SU-DHL-6 (cell line): ENCODE measurements around the gene GAGE12G.
"Not testable (repeated sequence)": the region's sequence is repeated elsewhere in the genome, so short reads cannot be mapped to it uniquely, and the experiment has no call there.

Source experiments
- CTCF ChIP-seq: fragments of 200-600 bp; sonication (generic); IDR thresholded peaks from one replicate; pipeline ENCODE4 v1.5.1; 2017; ENCODE audit warnings: antibody characterized with exemption, mild to moderate bottlenecking, low read length, moderate library complexity; ENCODE audit not compliant: insufficient read depth, poor library complexity, severe bottlenecking
- EZH2phosphoT487 ChIP-seq: fragments of 200-600 bp; sonication (generic), shearing (Covaris generic); conservative IDR thresholded peaks from 2 replicates; pipeline ENCODE4 v1.6.1; 2018; ENCODE audit warnings: mild to moderate bottlenecking, antibody characterized with exemption, low read length, moderate library complexity, mixed read lengths

DNA sequence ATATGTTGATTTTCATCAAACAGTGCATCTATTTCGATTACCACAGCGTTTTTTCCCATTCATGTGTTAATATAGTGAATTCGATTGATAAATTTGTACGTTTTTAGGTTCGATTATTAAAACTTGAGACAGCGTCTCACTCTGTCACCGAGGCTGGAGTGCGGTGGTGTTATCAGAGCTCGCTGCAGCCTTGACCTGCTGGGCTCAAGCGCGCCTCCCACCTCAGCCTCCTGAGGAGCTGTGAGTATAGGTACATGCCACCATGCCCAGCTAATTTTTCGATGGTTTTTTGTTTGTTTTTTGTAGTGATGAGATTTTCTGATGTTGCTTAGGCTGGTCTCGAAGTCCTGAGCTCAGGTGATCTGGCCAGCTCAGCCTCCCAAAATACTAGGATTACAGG is 1.0 kb upstream of the GAGE12G start:
- TF ChIP-seq CTCF, EZH2phosphoT487: not testable (repeated sequence)
